Skeletal muscle satellite cell (primary cell): ENCODE data around the gene TSPEAR.

Source experiments
- H3K27me3 ChIP-seq: 2 replicates; pipeline ENCODE4 v1.7.0; 2013; ENCODE audit warnings: low read length; ENCODE audit not compliant: control insufficient read depth, insufficient read depth
- H3K36me3 ChIP-seq: 2 replicates; pipeline ENCODE4 v1.7.0; 2013; ENCODE audit warnings: mild to moderate bottlenecking, control low read depth, low read length; ENCODE audit not compliant: insufficient read depth
- H3K4me1 ChIP-seq: 2 replicates; pipeline ENCODE4 v1.7.0; 2013; ENCODE audit warnings: low read length; ENCODE audit not compliant: control insufficient read depth, insufficient read depth
- H3K4me2 ChIP-seq: 2 replicates; pipeline ENCODE4 v1.7.0; 2013; ENCODE audit warnings: mild to moderate bottlenecking, low read length
- H3K4me3 ChIP-seq: 2 replicates; pipeline ENCODE4 v1.7.0; 2013; ENCODE audit warnings: low read length
- H3K9ac ChIP-seq: 2 replicates; pipeline ENCODE4 v1.7.0; 2013; ENCODE audit warnings: mild to moderate bottlenecking, low read depth, low read length, moderate library complexity
- H3K9me3 ChIP-seq: replicated peaks from 2 replicates; pipeline ENCODE4 v1.7.0; 2013; ENCODE audit warnings: mild to moderate bottlenecking, control low read depth, low read length

Gene TSPEAR

GRCh38 chr21:44461005-44461404, 250.4 kb downstream of the TSPEAR start:
- H3K9ac ChIP-seq, result no peak overlapping the region
- H3K27me3 ChIP-seq, result peaks cover 4% of the 10 kb centered on the region
- no peak overlapping the region for H3K4me3 ChIP-seq
- no peaks in the 10 kb centered on the region for H3K36me3 ChIP-seq
- no peaks in the 10 kb centered on the region for H3K9me3 ChIP-seq
- H3K4me1 ChIP-seq, result no peaks in the 10 kb centered on the region
- H3K4me2 ChIP-seq, result no peak overlapping the region

GRCh38 chr21:44460441-44460755, 251.0 kb downstream of the TSPEAR start:
- no peaks in the 10 kb centered on the region for H3K36me3 ChIP-seq
- H3K4me3 ChIP-seq, result no peak overlapping the region
- peaks cover 4% of the 10 kb centered on the region for H3K27me3 ChIP-seq
- no peak overlapping the region for H3K4me2 ChIP-seq
- H3K9me3 ChIP-seq, result no peaks in the 10 kb centered on the region
- H3K9ac ChIP-seq, result no peak overlapping the region
- no peaks in the 10 kb centered on the region for H3K4me1 ChIP-seq

GRCh38 chr21:44459712-44460440, 251.5 kb downstream of the TSPEAR start:
- Histone ChIP-seq H3K36me3 (no peaks in the 10 kb centered on the region), H3K27me3 (peaks cover 4% of the 10 kb centered on the region), H3K4me1 (no peaks in the 10 kb centered on the region), H3K4me3 (no peak overlapping the region), H3K9me3 (no peaks in the 10 kb centered on the region), H3K4me2 (no peak overlapping the region), H3K9ac (no peak overlapping the region)

GRCh38 chr21:44458971-44459711, 252.2 kb downstream of the TSPEAR start:
- no peak overlapping the region for H3K4me3 ChIP-seq
- H3K4me2 ChIP-seq, result no peak overlapping the region
- no peaks in the 10 kb centered on the region for H3K36me3 ChIP-seq
- H3K4me1 ChIP-seq, result no peaks in the 10 kb centered on the region
- no peaks in the 10 kb centered on the region for H3K9me3 ChIP-seq
- no peak overlapping the region for H3K9ac ChIP-seq
- peaks cover 6% of the 10 kb centered on the region for H3K27me3 ChIP-seq

GRCh38 chr21:44456915-44457736, 254.2 kb downstream of the TSPEAR start:
- Histone ChIP-seq H3K9me3 (no peaks in the 10 kb centered on the region), H3K4me3 (no peak overlapping the region), H3K9ac (no peak overlapping the region), H3K4me1 (no peaks in the 10 kb centered on the region), H3K4me2 (no peak overlapping the region), H3K36me3 (no peaks in the 10 kb centered on the region), H3K27me3 (peaks cover 10% of the 10 kb centered on the region)

GRCh38 chr21:44456214-44456914, 255.0 kb downstream of the TSPEAR start:
- H3K36me3 ChIP-seq, result no peaks in the 10 kb centered on the region
- H3K27me3 ChIP-seq, result peaks cover 15% of the 10 kb centered on the region
- H3K9ac ChIP-seq, result no peak overlapping the region
- H3K9me3 ChIP-seq, result no peaks in the 10 kb centered on the region
- H3K4me2 ChIP-seq, result peak overlapping the region; percentile 90
- H3K4me3 ChIP-seq, result peak overlapping the region; percentile 70
- no peaks in the 10 kb centered on the region for H3K4me1 ChIP-seq

GRCh38 chr21:44455524-44456213, 255.7 kb downstream of the TSPEAR start:
- Histone ChIP-seq H3K4me2 (peak overlapping the region; percentile 90), H3K9me3 (no peaks in the 10 kb centered on the region), H3K4me1 (no peaks in the 10 kb centered on the region), H3K36me3 (no peaks in the 10 kb centered on the region), H3K4me3 (peak overlapping the region; percentile 70), H3K9ac (peak overlapping the region; percentile 54), H3K27me3 (peaks cover 22% of the 10 kb centered on the region)

GRCh38 chr21:44454747-44455523, 256.4 kb downstream of the TSPEAR start, which contains the start of gene LRRC3:
Gene LRRC3, plus strand, starts transcription at chr21:44455510. Its CDS starts 1,135 bp downstream, at chr21:44456645.
- Histone ChIP-seq H3K9ac (peak within 1 kb of the TSS; percentile 54), H3K36me3 (no peaks in the 10 kb centered on the region)

GRCh38 chr21:44454058-44454457, 257.3 kb downstream of the TSPEAR start:
- H3K4me2 ChIP-seq, result no peak overlapping the region
- H3K36me3 ChIP-seq, result no peaks in the 10 kb centered on the region
- H3K9me3 ChIP-seq, result no peaks in the 10 kb centered on the region
- H3K4me3 ChIP-seq, result no peak overlapping the region
- H3K27me3 ChIP-seq, result peaks cover 36% of the 10 kb centered on the region
- no peaks in the 10 kb centered on the region for H3K4me1 ChIP-seq
- no peak overlapping the region for H3K9ac ChIP-seq

More at GRCh38 chr21:44454747-44455523, 256.4 kb downstream of the TSPEAR start, which contains the start of gene LRRC3:
- no peaks in the 10 kb centered on the region for H3K4me1 ChIP-seq
- H3K27me3 ChIP-seq, result peaks cover 29% of the 10 kb centered on the region
- H3K4me3 ChIP-seq, result peak within 1 kb of the TSS; percentile 70
- H3K9me3 ChIP-seq, result no peaks in the 10 kb centered on the region
- peak within 1 kb of the TSS; percentile 90 for H3K4me2 ChIP-seq

GRCh38 chr21:44453120-44453519, 258.3 kb downstream of the TSPEAR start:
- no peaks in the 10 kb centered on the region for H3K4me1 ChIP-seq
- no peak overlapping the region for H3K4me3 ChIP-seq
- no peak overlapping the region for H3K4me2 ChIP-seq
- no peaks in the 10 kb centered on the region for H3K9me3 ChIP-seq
- H3K9ac ChIP-seq, result no peak overlapping the region
- H3K27me3 ChIP-seq, result peaks cover 45% of the 10 kb centered on the region
- no peaks in the 10 kb centered on the region for H3K36me3 ChIP-seq
